A549 (cell line): ENCODE data around the gene C11orf21.

Experiments used
- CEBPB ChIP-seq, 2 experiments: fragments of >200 bp in 1 of 2; sonication (Bioruptor Twin) in 1 of 2; formaldehyde crosslinking in 1 of 2; IDR thresholded peaks; 2 replicates each; pipeline ENCODE4 v1.6.1; 2012 to 2016
- CTCF ChIP-seq: fragments of >200 bp; sonication (Bioruptor Twin); formaldehyde crosslinking; IDR thresholded peaks from 3 replicates; pipeline ENCODE4 v1.5.1; 2016
- EP300 ChIP-seq, 2 experiments: fragments of >200 bp; sonication (Bioruptor Twin); formaldehyde crosslinking; IDR thresholded peaks; 2 replicates in 1 of 2; 3 replicates in 1 of 2; pipeline ENCODE4 v1.6.1; 2016 to 2017
- KDM1A ChIP-seq: fragments of 200-600 bp; sonication (generic); IDR thresholded peaks from 2 replicates; pipeline ENCODE4 v1.6.1; 2016; ENCODE audit warnings: low read depth, mild to moderate bottlenecking
- RARB ChIP-seq: fragments of 250-450 bp; sonication (Bioruptor Pico); IDR thresholded peaks from 2 replicates; pipeline ENCODE4 v1.8.0; 2021; ENCODE audit warnings: mild to moderate bottlenecking, moderate library complexity
- SREBF2 ChIP-seq: fragments of 450-650 bp; IDR thresholded peaks from 2 replicates; pipeline ENCODE4 v1.6.1; 2014; ENCODE audit warnings: mild to moderate bottlenecking, moderate library complexity
- USF2 ChIP-seq: fragments of 450-650 bp; IDR thresholded peaks from 2 replicates; pipeline ENCODE4 v1.6.1; 2014; ENCODE audit warnings: antibody characterized with exemption

- TF ChIP-seq CTCF (peak; percentile 35), CEBPB (IDR thresholded peaks at IDR 0.05) (no peak; a peak in 1 of 4 replicates), SREBF2 (no peak), EP300 (IDR thresholded peaks at IDR 0.05) (no peak), RARB (CRISPR knock-in tag) (no peak), USF2 (no peak), KDM1A (no peak)
Observed at GRCh38 chr11:2269601-2270321, 32.0 kb downstream of the C11orf21 start.
